GM18499 (cell line): Measurements from ENCODE around the gene ABHD17A.

ENCODE experiments used
- ATAC-seq: cut with Tn5 transposase; IDR thresholded peaks from one replicate; pipeline ENCODE4 v1.9.1; 2021; ENCODE audit warnings: moderate number of reproducible peaks; ENCODE audit not compliant: insufficient read depth, unreplicated experiment

Gene ABHD17A

DNA sequence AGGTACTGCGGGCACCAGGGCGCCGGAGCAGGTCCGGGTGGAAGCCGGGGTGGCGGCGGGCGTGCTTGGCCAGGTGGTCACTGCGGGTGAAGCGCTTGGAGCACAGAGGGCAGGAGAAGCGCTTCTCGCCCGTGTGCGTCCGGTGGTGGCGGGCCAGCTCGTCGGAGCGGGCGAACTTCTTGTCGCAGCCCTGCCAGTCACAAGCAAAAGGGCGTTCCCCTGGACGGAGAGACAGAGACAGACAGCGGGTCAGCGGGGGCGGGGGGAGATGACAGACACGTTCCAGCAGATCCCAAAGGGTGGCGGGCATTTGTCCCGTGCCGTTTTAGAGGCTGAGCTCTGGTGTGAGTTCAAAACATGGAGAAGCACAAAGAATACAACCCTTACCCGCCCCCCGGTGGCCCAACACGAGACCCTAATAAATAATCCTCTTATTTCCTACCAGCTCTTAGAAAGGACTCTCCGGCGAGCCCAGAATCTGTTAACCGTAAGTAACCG is 30.7 kb downstream of the ABHD17A start:
- no peak for ATAC-seq

DNA sequence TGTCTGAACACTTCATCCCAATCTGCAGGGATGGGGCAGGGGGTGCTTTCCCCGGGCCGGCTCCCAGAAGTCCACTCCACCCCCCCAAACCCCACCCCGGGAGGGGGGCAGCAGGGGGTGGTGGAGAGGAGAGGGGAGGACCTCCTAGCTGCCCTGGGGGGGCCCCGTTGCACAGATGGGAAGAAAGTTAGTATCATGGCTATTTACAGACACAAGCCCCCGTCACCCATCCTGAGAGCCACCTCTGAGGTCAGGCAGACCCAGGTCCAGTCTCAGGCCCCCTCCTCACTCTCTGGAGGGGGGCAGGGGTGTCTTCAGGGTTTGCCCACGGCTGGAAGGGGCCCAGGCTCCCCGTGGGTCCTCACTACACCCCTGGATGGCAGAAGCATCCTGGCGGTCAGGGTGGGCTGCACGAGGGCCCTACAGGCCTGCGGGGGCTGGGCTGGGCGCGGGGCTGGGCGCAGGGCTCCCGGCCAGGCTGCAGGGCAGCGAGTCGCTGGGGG is 31.2 kb downstream of the ABHD17A start:
- no peak for ATAC-seq

DNA sequence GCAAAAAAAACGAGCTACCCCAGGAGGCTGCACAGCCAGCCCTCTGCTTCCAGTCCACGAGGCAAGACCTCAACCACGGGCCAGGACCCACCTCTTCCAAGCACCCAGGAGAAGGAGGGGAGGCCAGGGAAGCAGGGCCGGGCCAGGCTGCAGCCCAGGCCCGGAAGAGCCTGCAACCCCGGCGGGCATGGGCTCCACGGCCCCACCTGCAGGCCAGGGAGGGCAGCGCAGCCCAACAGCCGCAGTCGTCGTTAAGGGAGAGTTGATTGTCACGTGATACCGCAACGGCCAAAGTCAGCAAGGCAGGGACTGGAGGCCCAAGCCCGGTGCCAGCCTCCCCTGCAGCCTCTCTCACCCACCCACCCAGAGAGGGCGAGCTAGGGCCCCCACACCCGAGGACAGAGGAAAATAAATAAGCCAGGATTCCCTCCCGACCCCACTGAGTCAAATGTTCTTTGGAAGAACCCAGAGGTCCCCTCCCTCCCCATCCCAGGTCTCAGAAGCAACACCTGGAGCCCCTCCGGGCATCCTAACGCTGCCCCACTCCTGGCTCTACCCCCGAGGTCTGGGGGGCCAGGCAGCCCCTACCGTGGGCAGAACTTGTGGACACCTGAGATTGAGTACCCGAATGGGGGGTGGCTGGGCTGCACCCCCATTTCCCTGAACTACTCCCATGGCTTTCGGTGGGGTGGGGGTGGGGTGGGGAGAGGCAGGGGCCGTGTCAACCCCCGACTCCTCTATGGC is 31.8 kb downstream of the ABHD17A start:
- no peak for ATAC-seq

DNA sequence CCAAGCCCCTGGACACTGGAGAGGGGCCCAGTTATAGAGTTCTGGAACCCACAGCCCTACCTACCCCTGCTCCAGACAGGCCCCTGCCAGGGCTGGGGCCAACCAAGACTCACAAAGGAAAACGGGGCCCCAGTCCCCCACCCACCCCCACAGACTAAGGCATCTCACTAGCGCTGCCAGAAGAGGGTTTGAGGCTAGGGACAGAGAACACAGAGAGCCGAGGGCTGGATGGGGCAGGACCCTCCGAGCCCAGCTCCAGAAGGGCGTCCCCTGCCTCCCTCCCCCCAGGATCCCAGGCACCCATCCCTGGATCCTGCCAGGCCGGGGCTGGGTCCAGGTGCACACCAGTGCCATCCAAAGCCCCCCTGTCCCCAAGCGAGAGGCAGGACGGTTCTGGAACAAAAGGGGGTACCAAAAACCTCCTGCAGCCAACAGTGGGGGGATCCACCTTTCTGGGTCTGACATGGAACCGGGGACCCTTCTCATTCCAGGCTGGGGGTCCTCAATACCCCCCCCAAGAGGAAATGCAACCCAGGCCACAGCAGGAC is 32.6 kb downstream of the ABHD17A start:
- ATAC-seq = no peak

DNA sequence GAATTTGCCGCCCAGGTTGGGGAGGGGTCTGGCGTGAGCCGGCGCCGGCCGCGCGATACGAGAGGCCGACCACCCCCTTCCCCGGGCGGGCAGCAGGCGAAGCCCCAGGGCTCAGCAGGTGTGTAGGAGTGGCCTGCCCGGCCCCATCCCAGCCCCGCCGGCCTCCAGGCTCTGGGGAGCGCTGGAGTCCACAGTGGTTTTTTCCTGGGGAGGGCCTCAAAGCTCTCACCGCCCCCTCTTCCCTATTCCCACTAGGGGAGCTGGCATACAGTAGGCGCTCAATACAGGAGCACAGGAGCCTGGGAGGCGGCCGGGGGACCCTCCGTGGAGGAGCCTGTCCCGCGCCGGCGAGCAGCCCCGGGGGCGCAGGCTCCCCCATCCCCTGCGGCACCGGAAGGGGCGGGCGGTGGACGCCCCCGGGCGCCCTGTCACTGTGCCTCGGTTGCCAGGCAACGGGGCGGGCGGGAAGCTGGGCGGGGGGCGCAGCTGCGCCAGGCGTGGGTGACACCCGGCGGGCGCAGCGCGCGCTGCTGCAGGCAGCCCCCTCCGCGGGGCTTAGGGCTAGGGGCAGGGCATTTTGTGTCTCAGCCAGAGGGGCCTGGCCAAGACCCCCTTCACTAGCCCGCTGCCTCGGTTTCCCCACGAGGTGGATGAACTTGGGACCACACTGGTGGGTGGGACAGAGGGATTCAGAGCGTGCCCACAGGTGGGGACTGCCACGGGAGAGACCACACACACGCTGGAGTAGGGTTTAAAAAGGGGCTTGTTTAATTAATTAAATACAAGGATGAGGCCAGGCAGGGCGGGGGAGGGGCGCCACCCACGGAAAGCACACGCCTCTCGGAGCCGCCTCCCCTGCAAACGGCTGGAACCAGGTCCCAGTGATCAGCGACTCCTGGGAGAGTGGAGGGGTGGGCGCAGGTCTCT is 33.4 kb downstream of the ABHD17A start:
- ATAC-seq = no peak

DNA sequence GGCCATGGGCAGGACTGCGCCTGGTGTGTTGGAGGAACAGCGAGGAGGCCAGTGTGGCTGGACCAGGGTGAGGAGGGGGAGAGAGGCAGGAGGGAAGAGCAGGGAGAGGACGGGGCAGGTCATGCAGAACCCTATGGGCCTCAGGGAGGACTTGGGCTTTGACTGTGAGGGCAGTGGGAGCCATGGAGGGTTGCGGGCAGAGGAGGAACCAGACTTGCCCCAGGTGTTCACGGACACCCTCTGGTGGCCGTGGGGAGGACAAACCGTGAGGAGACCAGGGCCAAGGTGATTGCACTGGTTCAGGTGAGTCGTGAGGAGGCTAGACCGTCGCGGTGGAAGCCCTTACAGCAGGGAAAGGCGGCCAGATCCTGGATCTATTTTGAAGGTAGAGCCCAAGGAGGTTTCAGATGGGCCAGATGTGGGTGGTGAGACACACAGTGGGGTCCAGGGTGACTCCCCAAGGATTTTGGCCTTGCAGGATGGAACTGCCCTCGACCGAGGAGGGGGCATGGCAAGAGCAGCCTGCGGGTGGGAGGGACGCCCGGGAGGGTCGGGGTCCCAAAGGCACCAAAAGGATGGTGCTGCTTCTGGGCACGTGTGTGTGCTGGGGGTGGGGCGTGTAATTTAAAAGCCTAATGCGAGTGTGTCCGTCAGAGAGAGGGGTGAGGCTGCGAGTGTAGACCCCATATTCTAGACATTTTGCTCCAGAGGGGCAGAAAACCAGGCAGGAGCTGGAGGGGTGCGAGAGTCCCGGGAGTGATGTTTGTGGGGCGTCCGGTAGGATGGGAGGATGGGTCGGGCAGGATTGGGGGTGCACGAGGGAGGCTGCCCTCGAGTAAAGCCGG is 34.3 kb downstream of the ABHD17A start:
- ATAC-seq = no peak

DNA sequence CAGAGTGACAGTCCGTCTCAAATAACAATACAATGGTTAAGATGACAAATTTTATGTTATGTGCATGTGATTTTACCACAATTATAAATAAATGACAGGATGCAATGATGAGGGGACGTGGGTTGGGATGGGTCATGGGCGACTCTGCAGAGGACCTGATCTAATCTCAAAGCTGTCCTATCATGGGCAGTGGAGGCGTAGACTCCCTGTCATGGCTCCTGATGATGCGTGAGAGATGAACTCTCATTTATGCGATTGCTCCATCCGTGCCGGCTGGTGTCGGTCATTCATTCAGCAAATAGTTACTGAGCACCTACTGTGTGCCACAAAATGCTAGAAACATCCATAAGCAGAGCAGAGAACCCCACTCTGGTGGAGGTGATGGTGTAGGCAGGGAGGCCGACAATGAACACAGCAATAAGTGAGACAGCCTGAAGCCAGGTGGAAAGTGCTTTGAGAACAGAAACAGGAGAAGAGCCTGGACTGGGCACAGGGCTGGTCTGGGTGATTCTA is 35.4 kb downstream of the ABHD17A start:
- ATAC-seq = no peak

DNA sequence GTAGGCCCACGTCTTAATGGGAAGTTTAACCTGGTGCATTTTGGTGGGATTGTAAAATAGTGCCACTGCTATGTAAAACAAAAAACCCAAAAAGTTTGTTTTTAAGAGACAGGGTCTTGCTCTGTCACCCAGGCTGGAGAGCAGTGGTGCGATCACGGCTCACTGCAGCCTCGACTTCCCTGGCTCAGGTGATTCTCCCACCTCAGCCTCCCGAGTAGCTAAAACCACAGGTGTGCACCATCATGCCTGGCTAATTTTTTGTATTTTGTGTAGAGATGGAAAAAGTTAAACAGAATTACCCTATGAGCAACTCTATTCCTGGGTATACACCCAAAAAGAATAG is 36.2 kb downstream of the ABHD17A start:
- ATAC-seq = no peak

DNA sequence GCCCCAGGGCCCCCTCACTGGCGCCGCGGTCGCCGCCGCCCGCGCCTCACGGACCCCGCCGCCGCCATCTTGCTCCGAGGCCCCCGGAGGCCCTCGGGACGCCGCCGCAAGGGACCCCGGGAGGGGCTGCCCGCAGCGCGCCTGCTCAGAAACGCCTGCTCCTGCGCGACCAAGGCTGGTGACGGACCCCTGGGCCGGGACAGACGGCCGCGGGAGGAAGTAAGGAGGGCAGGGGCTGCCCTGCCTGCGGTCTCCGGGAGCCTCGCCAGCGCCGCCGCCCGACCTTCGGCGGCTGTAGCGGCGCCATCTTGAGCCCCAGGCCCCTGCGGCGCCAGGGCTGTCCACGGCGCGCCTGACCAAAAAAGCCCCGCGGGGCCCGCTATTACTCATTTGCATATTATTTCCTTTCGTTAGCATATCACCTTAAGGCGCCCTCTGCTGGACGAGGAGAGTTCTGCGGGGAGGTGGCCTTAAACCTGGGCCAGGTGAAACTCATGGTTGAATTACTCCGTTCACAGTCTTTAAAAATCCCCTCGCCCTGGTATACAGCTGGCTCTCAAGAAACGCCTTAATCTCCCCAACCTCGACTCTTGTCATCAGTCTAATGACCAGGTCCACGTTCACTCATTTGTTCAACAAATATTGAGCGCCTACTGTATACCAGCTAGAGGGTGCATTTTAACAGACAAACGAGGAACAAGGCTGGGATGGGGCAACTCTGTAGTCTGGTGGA is 36.7 kb downstream of the ABHD17A start, which contains the start of gene REXO1:
Gene REXO1, minus strand, starts transcription at position 85 of the 733 bp plus-strand sequence. CDS start 125 bp downstream, outside the sequence.
- peak; percentile 39 for ATAC-seq

DNA sequence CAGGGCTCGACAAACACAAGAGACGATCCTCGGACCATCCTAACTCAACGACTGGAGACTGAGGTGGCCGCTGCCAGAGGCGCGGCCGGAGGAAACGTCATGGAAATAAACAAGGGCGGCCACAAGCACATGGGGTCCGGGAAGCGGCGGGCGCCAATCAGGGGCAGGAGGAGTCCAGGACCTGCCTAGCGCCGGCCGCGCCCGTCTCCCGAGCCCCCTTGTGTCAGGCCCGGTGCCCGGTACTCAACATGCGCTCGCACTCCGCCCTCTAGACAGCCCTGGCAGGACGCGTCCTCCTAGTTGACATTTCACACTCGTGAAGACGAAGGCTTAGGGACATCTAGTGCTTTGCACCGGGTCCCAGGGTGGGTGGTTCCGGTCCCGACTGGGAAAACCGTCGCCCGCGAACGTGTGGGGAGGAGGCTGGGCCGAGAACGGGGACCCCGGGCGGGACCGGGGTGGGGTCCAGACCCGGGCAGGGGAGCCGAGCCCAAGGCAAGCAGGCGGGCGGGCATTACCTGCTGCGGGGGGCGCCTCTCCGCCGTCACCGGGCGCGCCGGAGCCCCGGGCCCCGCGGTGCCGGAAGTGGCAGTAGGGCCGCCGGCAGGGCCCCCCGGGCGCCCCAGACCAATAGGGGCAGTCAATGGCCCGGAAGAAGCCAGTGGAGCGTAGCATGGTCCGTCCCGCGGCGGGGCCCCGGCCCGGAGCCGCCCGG is 37.5 kb downstream of the ABHD17A start:
- ATAC-seq = no peak

DNA sequence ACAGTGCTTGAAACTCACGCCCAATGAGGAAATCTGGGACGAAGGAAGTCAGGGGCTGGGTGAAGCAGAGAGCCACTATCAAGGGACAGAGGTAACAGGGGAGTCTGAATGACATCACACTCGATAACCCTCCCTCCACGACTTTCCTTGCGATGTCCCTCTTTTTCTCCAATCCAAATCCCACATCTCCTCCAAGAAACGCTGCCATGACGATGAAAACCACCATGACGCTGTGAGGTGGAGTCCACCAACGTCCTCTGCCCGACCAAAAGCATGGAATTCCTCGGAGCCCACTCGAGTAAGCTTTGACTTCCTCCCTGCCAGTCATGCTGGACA is 38.0 kb downstream of the ABHD17A start:
- no peak for ATAC-seq

DNA sequence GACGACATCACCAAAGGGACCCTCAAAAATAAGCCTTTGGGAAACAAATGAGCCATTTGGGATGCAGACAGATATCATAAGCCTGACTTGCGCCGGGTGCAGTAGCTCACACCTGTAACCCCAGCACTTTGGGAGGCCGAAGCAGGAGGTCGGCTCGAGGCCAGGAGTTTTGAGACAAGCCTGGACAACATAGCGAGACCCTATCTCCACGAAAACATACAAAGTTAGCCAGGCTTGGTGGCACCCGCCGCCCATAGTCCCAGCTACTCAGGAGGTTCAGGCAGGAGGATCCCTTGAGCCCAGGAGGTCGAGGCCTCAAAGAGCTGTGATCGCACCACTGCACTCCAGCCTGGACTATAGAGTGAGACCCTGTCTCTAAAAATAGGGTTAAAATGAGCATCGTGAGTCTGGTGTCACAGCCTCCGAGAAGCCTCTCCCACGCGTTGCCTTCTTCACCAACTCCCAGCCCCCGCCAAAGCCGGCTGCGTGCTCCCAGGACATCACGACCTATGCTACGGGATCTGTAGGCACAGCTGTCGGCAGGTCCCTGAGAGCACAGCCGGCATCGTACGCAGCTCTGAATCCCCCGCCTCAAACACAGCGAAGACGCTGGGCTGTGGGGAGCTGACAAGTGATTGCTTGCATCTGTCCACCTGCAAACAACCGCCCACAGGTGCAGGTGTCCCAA is 38.6 kb downstream of the ABHD17A start:
- no peak for ATAC-seq

DNA sequence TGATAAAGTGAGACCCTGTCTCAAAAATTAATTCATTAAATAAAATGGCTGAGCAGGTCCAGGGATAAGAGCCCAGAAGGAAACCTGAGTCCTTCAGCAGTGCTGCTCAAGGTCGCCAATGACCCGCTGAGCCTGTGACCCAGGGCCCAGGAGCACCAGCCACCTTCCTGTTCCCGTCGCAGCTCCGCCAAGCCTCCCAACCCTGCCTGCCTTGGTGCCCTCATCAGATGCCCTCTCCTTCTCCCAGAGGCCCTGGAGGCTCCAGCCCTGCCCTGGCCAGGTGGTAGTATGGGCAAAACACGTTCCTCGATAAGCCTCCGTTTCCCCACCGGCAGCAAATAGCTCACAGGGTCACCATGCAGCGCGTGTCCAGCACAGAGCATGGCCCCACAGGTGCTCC is 39.7 kb downstream of the ABHD17A start:
- ATAC-seq = no peak

DNA sequence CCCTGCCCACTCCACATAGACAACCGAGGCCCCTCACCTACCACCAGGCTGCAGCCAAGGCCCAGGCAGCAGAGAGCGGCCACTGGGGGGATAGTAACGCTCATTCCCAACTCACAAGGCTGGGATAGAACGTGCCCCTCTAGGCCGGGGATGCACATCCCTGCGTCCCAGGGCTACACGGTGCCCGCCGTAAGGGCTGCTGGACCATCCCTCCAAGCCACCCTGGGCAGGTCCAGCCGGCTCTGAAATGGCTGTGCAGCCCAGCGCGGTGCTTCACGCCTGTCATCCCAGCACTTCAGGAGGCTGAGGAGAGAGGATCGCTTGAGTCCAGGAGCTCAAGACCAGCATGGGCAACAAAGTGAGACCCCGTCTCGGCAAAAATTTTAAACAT is 40.2 kb downstream of the ABHD17A start:
- ATAC-seq = no peak

DNA sequence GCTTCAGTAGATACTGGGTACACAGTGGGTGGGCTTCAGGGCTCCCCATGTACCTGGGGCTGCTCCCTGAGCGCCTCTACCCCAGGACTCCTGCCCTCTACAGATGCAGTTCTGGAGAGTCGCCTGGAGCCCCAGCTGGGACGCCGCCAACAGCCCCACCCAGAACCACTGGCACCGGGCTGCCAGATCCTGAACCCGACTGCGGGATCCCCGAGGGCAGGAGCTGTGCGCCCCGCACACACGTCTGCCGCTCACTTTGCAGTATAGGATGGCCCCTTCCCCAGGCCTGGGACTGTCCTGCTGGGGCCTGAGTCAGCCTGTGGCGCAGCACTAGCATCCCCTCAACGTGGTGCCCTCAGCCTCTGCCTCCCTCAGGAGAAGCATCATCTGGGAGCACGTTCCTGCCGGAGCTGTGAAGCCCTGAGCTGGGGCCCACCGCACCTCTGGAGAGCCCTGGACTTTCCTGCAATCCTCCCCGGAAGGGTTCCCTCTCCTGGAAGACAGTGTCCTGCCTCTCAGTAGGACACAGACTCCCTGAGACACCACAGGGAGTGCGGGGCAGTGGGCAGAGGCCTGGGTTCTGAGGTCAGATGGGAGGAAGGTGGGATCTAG is 40.7 kb downstream of the ABHD17A start:
- no peak for ATAC-seq

DNA sequence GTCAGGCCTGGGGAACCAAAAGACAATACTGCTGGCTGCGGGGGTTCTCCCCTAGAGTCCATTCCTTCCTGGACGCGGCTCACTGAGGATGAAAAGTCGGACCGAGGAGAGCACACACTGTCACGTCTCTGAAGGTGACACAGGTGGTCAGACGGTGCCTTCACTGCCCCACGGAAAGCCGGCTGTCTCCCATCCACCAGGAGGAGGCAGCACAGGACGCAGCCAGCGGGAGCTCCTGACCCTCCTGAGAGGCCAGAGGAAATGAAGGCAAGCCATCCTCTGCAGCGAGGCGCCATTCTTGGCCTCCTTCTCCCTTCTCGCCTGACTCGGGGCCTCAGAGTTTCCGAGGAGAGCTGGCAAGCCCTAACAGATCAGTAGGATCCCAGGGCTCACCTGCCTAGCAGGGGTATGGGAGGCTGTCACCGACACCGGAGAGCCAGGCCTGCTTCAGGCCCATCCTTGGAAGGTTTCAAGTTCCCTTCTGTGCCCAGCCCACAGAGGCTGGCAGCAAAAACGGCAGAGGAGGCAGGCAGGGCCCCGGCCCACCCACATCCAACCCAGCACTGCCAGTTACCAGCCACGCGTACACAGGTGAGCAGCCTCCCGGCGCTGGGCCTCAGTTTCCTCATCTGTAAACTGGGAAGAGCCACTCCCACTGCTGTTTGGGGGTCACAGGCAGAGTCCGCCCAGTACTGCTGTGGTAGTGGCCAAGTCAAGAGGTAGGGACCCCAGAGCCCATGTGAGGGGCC is 41.5 kb downstream of the ABHD17A start:
- ATAC-seq = no peak

DNA sequence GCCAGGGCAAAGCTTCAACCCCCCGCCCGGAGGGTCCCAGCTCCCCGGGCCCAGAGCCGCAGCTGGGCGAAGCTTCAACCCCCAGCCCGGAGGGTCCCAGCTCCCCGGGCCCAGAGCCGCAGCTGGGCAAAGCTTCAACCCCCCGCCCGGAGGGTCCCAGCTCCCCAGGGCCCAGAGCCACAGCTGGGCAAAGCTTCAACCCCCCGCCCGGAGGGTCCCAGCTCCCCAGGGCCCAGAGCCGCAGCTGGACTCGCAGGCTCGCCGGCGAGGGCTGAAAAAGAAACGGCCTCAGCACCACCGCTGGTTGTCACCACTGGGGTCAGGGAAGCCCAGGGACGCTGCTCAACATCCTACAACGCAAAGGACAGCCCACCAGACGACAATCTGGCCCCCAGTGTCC is 42.2 kb downstream of the ABHD17A start:
- ATAC-seq = no peak
